SJSA1 (cell line): ENCODE results near the gene CDK5R2. TPM values are rescaled to one million over a fixed set of nuclear protein-coding genes. Genes with fewer than 3 reads are reported as not detected.
A peak's percentile ranks its signal among the peaks of the same experiment; 100 is the strongest.

ENCODE experiments used
- DNase-seq, 2 experiments: peaks; one replicate each; pipeline ENCODE4 v3.0.0-alpha.2; 2015 to 2020; ENCODE audit warnings: low spot score in 2 of 2, low read depth in 1 of 2
- H3K27ac ChIP-seq: fragments of 250-450 bp; sonication (Bioruptor Pico); 2 replicates; pipeline ENCODE4 v1.5.1; 2020; ENCODE audit warnings: mild to moderate bottlenecking, moderate library complexity
- H3K27me3 ChIP-seq: fragments of 250-450 bp; sonication (Bioruptor Pico); replicated peaks from 2 replicates; pipeline ENCODE4 v1.5.1; 2020; ENCODE audit warnings: mild to moderate bottlenecking, moderate library complexity
- H3K36me3 ChIP-seq: fragments of 250-450 bp; sonication (Bioruptor Pico); 2 replicates; pipeline ENCODE4 v1.5.1; 2020; ENCODE audit warnings: mild to moderate bottlenecking
- H3K4me1 ChIP-seq: fragments of 250-450 bp; sonication (Bioruptor Pico); replicated peaks from 2 replicates; pipeline ENCODE4 v1.6.1; 2021; ENCODE audit warnings: mild to moderate bottlenecking
- H3K4me3 ChIP-seq: fragments of 250-450 bp; sonication (Bioruptor Pico); 2 replicates; pipeline ENCODE4 v1.5.1; 2020; ENCODE audit warnings: mild to moderate bottlenecking
- H3K9me3 ChIP-seq: fragments of 250-450 bp; sonication (Bioruptor Pico); replicated peaks from 2 replicates; pipeline ENCODE4 v1.5.1; 2020; ENCODE audit warnings: mild to moderate bottlenecking
- total RNA-seq: library from RNA; depleted of rRNA; stranded (reverse); fragments of >200 nt; shearing (Covaris generic); gene quantifications from 2 replicates; pipeline ENCODE4 v1.2.3, GENCODE V29; 2014

The CDK5R2 gene
- total RNA-seq, 1 experiment from 2014 or later: not detected

DNA sequence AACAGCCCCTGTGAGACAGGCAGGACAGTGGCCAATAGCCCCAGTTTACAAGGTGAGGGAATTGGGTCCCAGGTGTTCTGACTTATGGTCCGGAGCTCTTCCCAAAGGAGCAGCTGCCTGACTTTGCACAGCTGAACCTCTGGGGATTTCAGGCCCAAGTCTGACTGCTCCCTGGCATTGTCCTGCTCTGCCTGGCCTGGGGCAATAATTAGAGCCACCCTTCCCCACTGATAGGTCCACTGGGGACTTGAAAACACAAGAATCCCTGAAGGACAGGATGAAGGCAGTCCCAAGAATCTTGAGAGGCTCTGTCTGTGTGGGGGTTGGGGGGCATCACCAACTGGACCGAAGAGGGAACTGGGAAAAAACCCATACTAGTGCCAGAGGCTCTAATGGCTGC is 29.2 kb downstream of the CDK5R2 start:
- no peak overlapping the region for H3K4me3 ChIP-seq
- no peak overlapping the region for H3K27ac ChIP-seq
- peaks cover 9% of the 10 kb centered on the region for H3K4me1 ChIP-seq
- no peaks in the 10 kb centered on the region for H3K36me3 ChIP-seq
- no peak for DNase-seq
- H3K27me3 ChIP-seq: peaks cover 93% of the 10 kb centered on the region
- H3K9me3 ChIP-seq: no peaks in the 10 kb centered on the region

DNA sequence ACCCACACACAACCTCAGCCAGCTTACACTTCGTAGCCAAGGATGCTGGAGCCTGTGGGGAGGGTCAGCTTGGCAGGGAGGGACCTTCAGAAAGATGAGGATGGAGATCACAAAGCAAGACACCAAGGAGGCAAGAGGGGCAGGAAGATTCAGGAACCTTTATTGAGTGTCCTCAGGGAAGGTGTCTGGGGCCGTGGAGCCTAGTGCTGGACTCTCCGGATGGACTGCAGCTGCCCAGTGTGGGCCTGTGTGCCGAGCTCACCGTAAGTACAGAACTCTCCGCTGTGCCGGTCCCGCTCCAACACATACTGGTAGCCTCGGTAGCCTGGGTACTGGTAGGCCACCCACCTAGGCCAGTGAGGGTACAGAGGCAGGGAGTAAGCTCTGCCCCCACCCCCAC is 30.6 kb downstream of the CDK5R2 start:
- Histone ChIP-seq H3K9me3 (no peaks in the 10 kb centered on the region; the same call in 1 of the 2 replicates), H3K27ac (no peak overlapping the region), H3K36me3 (no peaks in the 10 kb centered on the region), H3K4me1 (peaks cover 15% of the 10 kb centered on the region), H3K27me3 (peaks cover 93% of the 10 kb centered on the region), H3K4me3 (no peak overlapping the region)
- no peak for DNase-seq

GRCh38 chr2:218990612-218991011 is 31.1 kb downstream of the CDK5R2 start:
- Histone ChIP-seq H3K27ac (no peak overlapping the region), H3K36me3 (no peaks in the 10 kb centered on the region), H3K4me3 (no peak overlapping the region), H3K9me3 (no peaks in the 10 kb centered on the region; the same call in 1 of the 2 replicates), H3K4me1 (peaks cover 15% of the 10 kb centered on the region), H3K27me3 (peaks cover 95% of the 10 kb centered on the region)
- no peak for DNase-seq

DNA sequence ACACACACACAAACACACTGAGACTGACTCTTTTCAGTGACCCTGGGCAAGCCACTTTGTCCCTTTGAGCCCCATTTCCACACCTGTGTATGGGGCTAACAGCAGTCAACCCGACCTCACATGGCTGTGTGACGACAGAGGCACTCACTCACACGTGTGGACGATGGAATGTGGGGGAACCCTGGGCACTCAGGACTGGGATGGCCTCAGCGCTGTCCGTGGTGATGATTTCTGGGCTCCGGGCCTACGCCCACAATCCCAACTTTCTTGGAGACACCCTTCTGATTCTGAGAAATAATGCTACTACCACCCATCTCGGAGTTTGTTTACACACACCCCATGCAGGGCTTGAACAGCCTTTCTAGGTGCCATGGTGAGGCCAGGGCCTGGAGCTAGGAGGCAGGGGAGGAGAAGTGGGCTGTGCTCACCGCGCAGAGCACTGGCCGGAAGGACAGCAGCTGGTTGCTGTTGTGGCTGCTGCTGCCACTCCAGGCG is 32.3 kb downstream of the CDK5R2 start:
- Histone ChIP-seq H3K4me3 (no peak overlapping the region), H3K9me3 (no peaks in the 10 kb centered on the region; the same call in 1 of the 2 replicates), H3K36me3 (no peaks in the 10 kb centered on the region), H3K27me3 (peaks cover 93% of the 10 kb centered on the region), H3K4me1 (peaks cover 19% of the 10 kb centered on the region), H3K27ac (no peak overlapping the region)
- no peak for DNase-seq

- no peaks in the 10 kb centered on the region; the same call in 1 of the 2 replicates for H3K9me3 ChIP-seq
- H3K27ac ChIP-seq: no peak overlapping the region
- DNase-seq: no peak
- no peak overlapping the region for H3K4me3 ChIP-seq
- peaks cover 89% of the 10 kb centered on the region for H3K27me3 ChIP-seq
- no peaks in the 10 kb centered on the region for H3K36me3 ChIP-seq
- H3K4me1 ChIP-seq: peaks cover 19% of the 10 kb centered on the region
Measured at GRCh38 chr2:218992196-218992595, 32.7 kb downstream of the CDK5R2 start.

- DNase-seq: no peak
- no peak overlapping the region for H3K4me3 ChIP-seq
- peaks cover 19% of the 10 kb centered on the region for H3K4me1 ChIP-seq
- H3K27me3 ChIP-seq: peaks cover 82% of the 10 kb centered on the region
- H3K27ac ChIP-seq: no peak overlapping the region
- no peaks in the 10 kb centered on the region for H3K36me3 ChIP-seq
- no peaks in the 10 kb centered on the region; the same call in 1 of the 2 replicates for H3K9me3 ChIP-seq
Measured at GRCh38 chr2:218992703-218993344, 33.4 kb downstream of the CDK5R2 start.

DNA sequence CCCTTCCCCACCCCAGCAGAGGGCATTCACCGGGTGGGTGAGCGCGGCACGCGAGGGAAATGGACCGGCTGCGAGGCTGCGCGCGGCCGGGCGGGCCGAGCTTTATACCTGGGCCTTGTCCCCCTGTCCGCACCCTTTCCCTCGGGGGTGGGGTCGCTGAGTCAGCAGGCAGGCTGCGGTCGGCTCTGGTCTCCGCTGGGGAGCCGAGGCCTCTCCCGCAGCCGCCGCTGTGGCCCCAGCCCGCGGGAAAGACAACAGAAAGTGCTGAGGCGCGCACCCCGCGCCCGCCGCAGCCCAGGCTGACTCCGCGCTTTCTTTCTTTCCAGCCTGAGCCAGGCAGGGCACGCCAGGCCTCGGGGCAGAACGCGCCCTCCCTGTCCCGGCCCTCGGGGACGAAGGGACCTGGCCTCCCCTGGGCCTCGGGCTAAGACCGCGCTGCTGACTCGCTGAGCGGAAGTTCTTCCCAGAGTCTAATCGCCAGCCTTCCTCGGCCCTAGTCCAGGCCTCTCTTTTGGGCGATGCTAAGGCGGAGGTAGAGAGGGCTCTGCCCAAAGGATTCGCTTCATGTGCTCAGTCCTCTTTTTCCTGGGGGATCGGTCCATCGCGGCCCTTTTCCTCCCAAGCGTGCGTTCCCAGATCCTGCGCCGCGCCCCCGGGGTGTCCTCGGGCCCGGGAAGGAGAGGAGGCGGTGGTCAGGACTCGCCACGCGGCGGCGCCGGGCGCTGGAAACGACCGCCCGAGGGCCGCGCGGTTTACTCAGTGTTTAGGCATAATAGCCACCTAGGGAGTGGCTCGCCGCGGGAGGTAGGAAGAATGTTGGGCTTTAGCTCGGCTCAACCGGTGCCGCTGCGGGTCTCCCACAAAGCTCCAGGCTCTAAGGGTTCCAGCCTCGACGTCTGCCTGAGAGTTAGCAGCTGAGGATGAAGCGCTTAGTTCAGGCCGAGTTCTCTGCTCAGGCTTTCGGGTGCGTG is 34.2 kb downstream of the CDK5R2 start, which contains the start of gene CRYBA2:
TSS of gene CRYBA2 (minus strand) at position 78 of the 971 bp plus-strand sequence. CDS start 246 bp downstream, outside the sequence.
- Histone ChIP-seq H3K36me3 (no peaks in the 10 kb centered on the region), H3K27me3 (peaks cover 81% of the 10 kb centered on the region), H3K27ac (no peak within 1 kb of the TSS), H3K4me3 (peak within 1 kb of the TSS; percentile 9), H3K9me3 (no peaks in the 10 kb centered on the region; the same call in 1 of the 2 replicates), H3K4me1 (peaks cover 19% of the 10 kb centered on the region)
- peak in 1 of 2 experiments; percentile 26 for DNase-seq

GRCh38 chr2:218995561-218995960 is 36.1 kb downstream of the CDK5R2 start:
- DNase-seq: no peak
- H3K4me1 ChIP-seq: peaks cover 19% of the 10 kb centered on the region
- peaks cover 79% of the 10 kb centered on the region for H3K27me3 ChIP-seq
- H3K4me3 ChIP-seq: no peak overlapping the region
- no peak overlapping the region for H3K27ac ChIP-seq
- no peaks in the 10 kb centered on the region; the same call in 1 of the 2 replicates for H3K9me3 ChIP-seq
- H3K36me3 ChIP-seq: no peaks in the 10 kb centered on the region

- Histone ChIP-seq H3K9me3 (no peaks in the 10 kb centered on the region; the same call in 1 of the 2 replicates), H3K4me1 (peaks cover 19% of the 10 kb centered on the region), H3K4me3 (no peak overlapping the region), H3K27me3 (peaks cover 79% of the 10 kb centered on the region), H3K36me3 (no peaks in the 10 kb centered on the region), H3K27ac (no peak overlapping the region)
- DNase-seq: peak; percentile 71 to 84
Measured at GRCh38 chr2:218995972-218996711, 36.7 kb downstream of the CDK5R2 start.

DNA sequence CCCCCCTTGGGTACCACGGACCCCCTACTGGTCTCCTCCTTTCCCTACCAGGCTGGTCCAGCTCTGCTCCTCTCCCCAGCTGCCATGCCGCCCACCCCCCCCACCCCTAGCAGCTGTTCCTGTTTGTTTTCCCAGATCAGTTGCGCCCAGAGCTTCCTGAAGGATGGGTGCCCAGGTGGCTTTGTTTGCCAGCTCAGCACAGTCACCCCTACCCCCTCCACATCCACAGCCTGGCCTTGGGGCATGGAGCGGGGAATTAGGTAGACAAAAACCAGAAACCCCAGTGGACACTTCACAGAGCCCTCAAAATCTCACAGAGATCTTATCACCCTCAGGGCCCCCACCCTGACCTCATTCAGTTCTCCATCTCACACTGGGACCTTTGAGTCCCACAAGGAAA is 37.5 kb downstream of the CDK5R2 start:
- Histone ChIP-seq H3K4me1 (peaks cover 19% of the 10 kb centered on the region), H3K27me3 (peaks cover 79% of the 10 kb centered on the region), H3K36me3 (no peaks in the 10 kb centered on the region), H3K27ac (no peak overlapping the region), H3K9me3 (no peaks in the 10 kb centered on the region; the same call in 1 of the 2 replicates), H3K4me3 (no peak overlapping the region)
- no peak for DNase-seq

- Histone ChIP-seq H3K4me1 (peaks cover 19% of the 10 kb centered on the region), H3K27me3 (peaks cover 79% of the 10 kb centered on the region)
Measured at GRCh38 chr2:218997731-218998130, 38.3 kb downstream of the CDK5R2 start.

DNA sequence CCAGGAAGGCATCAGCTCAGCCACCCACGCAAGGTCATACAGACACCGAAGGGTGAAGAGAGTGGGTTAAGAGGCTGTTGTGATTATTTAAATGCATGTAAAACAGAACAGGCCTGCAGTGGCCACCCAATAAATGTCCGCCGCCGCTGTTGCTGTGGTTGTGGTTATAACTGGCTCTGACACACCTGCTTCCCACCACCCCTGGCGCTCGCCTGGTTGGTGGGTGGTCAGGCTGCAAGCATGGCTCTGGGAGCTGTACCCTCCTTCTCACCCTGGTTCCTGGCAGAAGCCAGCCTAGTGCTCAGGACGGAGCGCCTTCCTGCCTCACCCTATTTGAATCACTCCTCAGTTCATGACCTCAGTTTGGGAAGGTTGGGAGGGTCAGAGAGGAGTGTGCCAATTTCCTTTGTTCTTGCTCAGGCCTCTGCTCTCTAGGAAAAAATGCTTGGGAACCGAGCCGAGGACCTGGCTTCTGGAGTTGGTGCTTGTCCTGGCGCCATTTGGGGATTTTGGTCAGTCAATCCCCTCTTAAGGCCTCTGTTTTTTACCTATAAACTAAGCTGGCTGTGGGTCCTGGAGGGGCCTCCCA is 39.0 kb downstream of the CDK5R2 start:
- no peaks in the 10 kb centered on the region; the same call in 1 of the 2 replicates for H3K9me3 ChIP-seq
- H3K27me3 ChIP-seq: peaks cover 79% of the 10 kb centered on the region
- no peak overlapping the region for H3K27ac ChIP-seq
- no peak overlapping the region for H3K4me3 ChIP-seq
- peaks cover 16% of the 10 kb centered on the region for H3K4me1 ChIP-seq
- H3K36me3 ChIP-seq: no peaks in the 10 kb centered on the region
- no peak for DNase-seq

More at GRCh38 chr2:218997731-218998130, 38.3 kb downstream of the CDK5R2 start:
- Histone ChIP-seq H3K27ac (no peak overlapping the region), H3K9me3 (no peaks in the 10 kb centered on the region; the same call in 1 of the 2 replicates), H3K4me3 (no peak overlapping the region), H3K36me3 (no peaks in the 10 kb centered on the region)
- no peak for DNase-seq
